Tibial artery (tissue), 4 donors: ENCODE data around the gene DOK1.

Source experiments
- DNase-seq, 2 donors: peaks; one replicate each; pipeline ENCODE4 v3.0.0-alpha.2; 2019
- H3K27ac ChIP-seq, 2 donors: fragments of 200-600 bp; sonication (generic) in 1 of 2; 1 replicate in 1 of 2; 2 replicates in 1 of 2; pipeline ENCODE4 v1.5.1; 2018 to 2019; ENCODE audit warnings: mild to moderate bottlenecking in 1 of 2
- H3K27me3 ChIP-seq, 2 donors: fragments of 200-600 bp; sonication (generic) in 1 of 2; one replicate each; pipeline versions ENCODE4 v1.5.1 to v1.6.0; 2016 to 2019
- H3K36me3 ChIP-seq, 3 donors: fragments of 200-600 bp; sonication (generic) in 2 of 3; one replicate each; pipeline ENCODE4 v1.5.1; 2016 to 2019; ENCODE audit warnings: mild to moderate bottlenecking in 2 of 3
- H3K4me1 ChIP-seq, 4 donors: fragments of 200-600 bp; sonication (generic) in 2 of 4; 1 replicate in 3 of 4; 2 replicates in 1 of 4; pipeline ENCODE4 v1.5.1; 2016 to 2019
- H3K4me3 ChIP-seq, 2 donors: fragments of 200-600 bp; sonication (generic) in 1 of 2; 1 replicate in 1 of 2; 2 replicates in 1 of 2; pipeline ENCODE4 v1.5.1; 2018 to 2019; ENCODE audit warnings: mild to moderate bottlenecking in 2 of 2
- H3K9me3 ChIP-seq, 3 donors: fragments of 200-600 bp; sonication (generic) in 1 of 3; one replicate each; pipeline ENCODE4 v1.5.1; 2016 to 2019
- CTCF ChIP-seq, 2 experiments: fragments of 200-600 bp in 1 of 2; fragments of 450-650 bp in 1 of 2; IDR thresholded peaks; one replicate each; pipeline ENCODE4 v1.5.1; 2017 to 2019; ENCODE audit warnings: antibody characterized with exemption in 2 of 2, mild to moderate bottlenecking in 1 of 2, moderate library complexity in 1 of 2
- intact Hi-C: fragments of 100-400 bp; cut with DNase I; formaldehyde crosslinking; loops from one replicate; pipeline ENCODE4 v1.15.0; 2023; ENCODE audit warnings: low total_unique reads

The DOK1 gene

GRCh38 chr2:74577448-74577847 lies 22.9 kb downstream of the DOK1 start:
- Histone ChIP-seq H3K9me3 (no peaks in the 10 kb centered on the region), H3K27ac (peak overlapping the region in 1 of 2 donors; percentile 5), H3K4me3 (no peak overlapping the region), H3K36me3 (no peaks in the 10 kb centered on the region), H3K4me1 (peaks cover 0 to 8% (median 0%) of the 10 kb centered on the region in 4 donors), H3K27me3 (no peaks in the 10 kb centered on the region)
- no peak for DNase-seq
- no peak for TF ChIP-seq CTCF (IDR thresholded peaks at IDR 0.05)
- intact Hi-C loops = no loop called here

- no peak for DNase-seq
- H3K36me3 ChIP-seq = no peaks in the 10 kb centered on the region
- no peak overlapping the region for H3K27ac ChIP-seq
- H3K9me3 ChIP-seq = no peaks in the 10 kb centered on the region
- peaks cover 0 to 8% (median 3%) of the 10 kb centered on the region in 4 donors for H3K4me1 ChIP-seq
- H3K4me3 ChIP-seq = no peak overlapping the region
- no peak for TF ChIP-seq CTCF (IDR thresholded peaks at IDR 0.05)
- H3K27me3 ChIP-seq = no peaks in the 10 kb centered on the region
- intact Hi-C loops = no loop called here
Measured at GRCh38 chr2:74578408-74578807, 23.9 kb downstream of the DOK1 start.

- Histone ChIP-seq H3K36me3 (no peaks in the 10 kb centered on the region), H3K4me3 (no peak overlapping the region), H3K4me1 (peaks cover 0 to 13% (median 7%) of the 10 kb centered on the region in 4 donors), H3K27me3 (no peaks in the 10 kb centered on the region), H3K27ac (no peak overlapping the region), H3K9me3 (no peaks in the 10 kb centered on the region)
- intact Hi-C loops = no loop called here
- TF ChIP-seq CTCF (IDR thresholded peaks at IDR 0.05) = no peak
- no peak for DNase-seq
Measured at GRCh38 chr2:74581463-74581862, 26.9 kb downstream of the DOK1 start.

GRCh38 chr2:74582184-74582583 lies 27.7 kb downstream of the DOK1 start:
- no peak overlapping the region for H3K27ac ChIP-seq
- no peak for DNase-seq
- intact Hi-C loops = no loop called here
- no peaks in the 10 kb centered on the region for H3K27me3 ChIP-seq
- H3K4me3 ChIP-seq = no peak overlapping the region
- H3K4me1 ChIP-seq = peaks cover 0 to 13% (median 5%) of the 10 kb centered on the region in 4 donors
- no peaks in the 10 kb centered on the region for H3K36me3 ChIP-seq
- TF ChIP-seq CTCF (IDR thresholded peaks at IDR 0.05) = no peak
- no peaks in the 10 kb centered on the region for H3K9me3 ChIP-seq

- intact Hi-C loops = no loop called here
- no peak for DNase-seq
- Histone ChIP-seq H3K4me3 (no peak overlapping the region), H3K27ac (peak overlapping the region in 1 of 2 donors; percentile 26), H3K36me3 (no peaks in the 10 kb centered on the region), H3K27me3 (no peaks in the 10 kb centered on the region), H3K9me3 (no peaks in the 10 kb centered on the region), H3K4me1 (peaks cover 0 to 13% (median 5%) of the 10 kb centered on the region in 4 donors)
- no peak for TF ChIP-seq CTCF (IDR thresholded peaks at IDR 0.05)
Measured at GRCh38 chr2:74583504-74583903, 29.0 kb downstream of the DOK1 start.

- Histone ChIP-seq H3K36me3 (no peaks in the 10 kb centered on the region), H3K27me3 (no peaks in the 10 kb centered on the region), H3K9me3 (no peaks in the 10 kb centered on the region), H3K4me3 (no peak overlapping the region), H3K27ac (peak overlapping the region in 1 of 2 donors; percentile 21), H3K4me1 (peaks cover 0 to 13% (median 5%) of the 10 kb centered on the region in 4 donors)
- DNase-seq = no peak
- intact Hi-C loops = no loop called here
- no peak for TF ChIP-seq CTCF (IDR thresholded peaks at IDR 0.05)
Measured at GRCh38 chr2:74584088-74584645, 29.6 kb downstream of the DOK1 start.
